GM20431 (cell line): ENCODE results near the gene BCORL1.

Experiments used
- in situ Hi-C: fragments of 300-500 bp; cut with MseI, MboI; formaldehyde crosslinking; loops from one replicate; pipeline ENCODE4 v1.15.0; 2020; ENCODE audit warnings: low sequenced_read_pairs; ENCODE audit not compliant: unreplicated experiment

Gene BCORL1

GRCh38 chrX:130051176-130051845 lies 68.9 kb downstream of the BCORL1 start:
- in situ Hi-C loops = no loop called here

GRCh38 chrX:130053236-130053635 lies 70.8 kb downstream of the BCORL1 start:
- in situ Hi-C loops = no loop called here

- in situ Hi-C loops = no loop called here
Measured at GRCh38 chrX:130055103-130055502, 72.7 kb downstream of the BCORL1 start.

- in situ Hi-C loops = no loop called here
Measured at GRCh38 chrX:130055899-130056298, 73.5 kb downstream of the BCORL1 start.

- in situ Hi-C loops = no loop called here
Measured at GRCh38 chrX:130057209-130057608, 74.8 kb downstream of the BCORL1 start.

- in situ Hi-C loops = no loop called here
Measured at GRCh38 chrX:130058652-130059051, 76.2 kb downstream of the BCORL1 start.

GRCh38 chrX:130060122-130061069 lies 78.0 kb downstream of the BCORL1 start:
- in situ Hi-C loops = no loop called here

GRCh38 chrX:130066975-130067615 lies 84.7 kb downstream of the BCORL1 start:
- in situ Hi-C loops = no loop called here

GRCh38 chrX:130071611-130072344 lies 89.3 kb downstream of the BCORL1 start:
- in situ Hi-C loops = no loop called here

GRCh38 chrX:130072345-130072740 lies 89.9 kb downstream of the BCORL1 start:
- in situ Hi-C loops = no loop called here

GRCh38 chrX:130075777-130076176 lies 93.3 kb downstream of the BCORL1 start:
- in situ Hi-C loops = no loop called here

- in situ Hi-C loops = no loop called here
Measured at GRCh38 chrX:130079824-130080406, 97.5 kb downstream of the BCORL1 start.

GRCh38 chrX:130080791-130081367 lies 98.4 kb downstream of the BCORL1 start:
- in situ Hi-C loops = no loop called here

- in situ Hi-C loops = no loop called here
Measured at GRCh38 chrX:130081421-130082045, 99.1 kb downstream of the BCORL1 start.

GRCh38 chrX:130082244-130083106 lies 100.0 kb downstream of the BCORL1 start:
- in situ Hi-C loops = no loop called here

GRCh38 chrX:130083107-130083490 lies 100.7 kb downstream of the BCORL1 start:
- in situ Hi-C loops = no loop called here

GRCh38 chrX:130083656-130084382 lies 101.4 kb downstream of the BCORL1 start:
- in situ Hi-C loops = no loop called here
